ENCODE data around the gene SUN2.

SUN2 gene

DNA sequence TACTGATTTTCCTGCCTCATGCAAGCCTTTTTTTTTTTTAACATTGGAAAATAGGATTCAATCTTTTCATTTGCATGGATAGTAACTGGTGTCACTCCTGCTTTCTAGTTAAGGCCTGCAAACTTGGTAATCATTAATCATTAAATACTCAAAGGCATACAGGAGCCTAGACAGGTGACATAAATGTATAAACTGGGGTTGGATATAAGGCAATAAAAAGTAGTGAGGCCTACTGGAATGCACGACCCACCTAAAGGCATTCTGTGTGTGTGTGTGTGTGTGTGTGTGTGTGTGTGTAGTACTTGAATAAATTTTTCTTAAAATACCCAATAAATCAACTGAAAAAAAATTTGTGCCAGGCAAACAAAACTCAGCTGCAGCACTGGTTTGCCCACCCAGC lies 66.1 kb downstream of the SUN2 start:
- DNase-seq, result no peak

DNA sequence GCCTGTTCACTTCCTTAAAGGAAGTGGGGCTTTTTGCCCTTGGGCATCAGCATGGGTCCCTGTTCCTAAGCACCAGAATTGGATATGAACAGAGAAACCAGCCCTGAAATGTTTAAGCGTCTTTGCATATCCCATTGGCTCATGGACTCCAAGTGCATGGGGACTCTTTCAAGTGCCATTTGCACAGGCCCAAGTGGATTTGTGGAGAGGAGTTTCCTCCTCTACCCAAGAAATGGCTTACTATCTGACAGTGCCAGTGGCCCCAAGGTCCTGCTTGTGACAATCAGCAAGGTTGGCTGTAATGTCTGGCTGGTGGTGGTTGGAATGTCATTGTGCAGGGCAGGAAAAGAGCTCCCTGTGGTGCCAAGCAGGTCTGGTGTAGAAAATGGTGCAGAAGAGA lies 70.0 kb downstream of the SUN2 start:
- DNase-seq, result no peak

GRCh38 chr22:38684895-38685294 lies 70.9 kb downstream of the SUN2 start:
- DNase-seq, result no peak

All from 8988T (cell line).